HG02981 (cell line): Measurements from ENCODE around the gene STRN.

Experiments
- ATAC-seq: cut with Tn5 transposase; IDR thresholded peaks from one replicate; pipeline ENCODE4 v1.9.1; 2021; ENCODE audit warnings: mild to moderate bottlenecking, moderate library complexity; ENCODE audit not compliant: unreplicated experiment

Gene STRN

DNA sequence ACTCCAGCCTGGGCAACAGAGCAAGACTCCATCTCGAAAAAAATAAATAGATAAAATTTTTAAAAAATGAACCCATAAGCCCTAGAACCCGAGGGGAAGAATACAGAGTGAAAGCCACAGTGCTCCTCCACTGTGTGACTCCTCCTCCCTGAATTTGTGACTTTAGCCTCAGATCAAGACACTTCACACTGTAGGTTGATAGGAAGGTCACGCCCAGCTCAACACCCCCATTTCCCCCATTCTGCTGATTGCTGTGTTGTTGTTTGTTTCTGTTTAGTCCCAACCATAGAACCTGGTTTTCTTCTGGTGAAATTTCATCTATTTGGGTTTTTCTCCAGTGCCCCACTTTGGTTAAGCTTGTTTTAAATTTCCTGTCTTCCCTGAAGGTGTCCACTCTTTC is 167.6 kb downstream of the STRN start:
- ATAC-seq = no peak

DNA sequence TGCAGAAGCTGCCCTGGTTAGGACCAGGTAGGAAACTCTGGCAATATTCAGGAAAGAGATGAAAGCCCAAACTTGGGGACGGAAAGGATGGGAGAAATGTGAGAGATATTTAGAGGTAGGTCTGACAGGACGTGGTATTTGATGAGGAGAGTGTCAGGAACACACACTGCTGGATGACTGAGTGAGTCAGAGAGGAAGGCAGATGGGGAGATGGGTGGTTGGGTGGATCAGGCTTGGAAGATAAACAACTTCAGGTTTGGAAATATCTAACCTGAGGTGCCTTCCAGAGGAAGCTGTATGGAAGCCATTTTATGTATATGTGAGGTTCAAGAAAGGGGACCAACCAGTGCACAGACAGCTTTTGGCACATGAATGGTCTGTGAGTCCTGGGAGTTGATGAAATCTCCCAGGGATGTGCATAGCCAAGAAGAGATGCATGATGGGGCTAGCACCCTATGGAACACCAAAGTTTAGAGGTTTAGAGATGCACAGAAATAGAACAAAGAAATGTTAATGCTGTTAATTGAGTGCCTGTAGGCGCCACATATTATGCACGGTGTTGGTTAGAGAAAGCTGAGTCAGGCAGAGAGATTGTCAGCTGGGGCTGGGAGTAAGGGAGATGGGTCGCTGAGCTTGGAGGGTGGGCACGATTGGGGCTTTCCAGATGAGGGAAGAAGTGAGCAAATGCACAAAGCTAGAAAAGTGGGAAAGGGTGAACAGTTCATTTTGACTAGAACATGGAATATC is 168.8 kb downstream of the STRN start:
- ATAC-seq = no peak
